SU-DHL-6 (cell line): ENCODE measurements around the gene NLRP4.
"Not testable (repeated sequence)": the region's sequence is repeated elsewhere in the genome, so short reads cannot be mapped to it uniquely, and the experiment has no call there.

Experiments used
- H2AFZ ChIP-seq: fragments of 200-600 bp; sonication (generic); 2 replicates; pipeline ENCODE4 v1.6.1; 2014; ENCODE audit warnings: low read depth, mild to moderate bottlenecking, moderate library complexity, mixed read lengths, antibody characterized with exemption, low read length; ENCODE audit not compliant: severe bottlenecking
- H3F3A ChIP-seq: fragments of 200-600 bp; shearing (Covaris generic); 2 replicates; pipeline ENCODE4 v1.6.0; 2016; ENCODE audit warnings: antibody characterized with exemption, mild to moderate bottlenecking; ENCODE audit not compliant: insufficient read depth
- H3K27ac ChIP-seq: fragments of 200-600 bp; sonication (generic); 2 replicates; pipeline ENCODE4 v1.5.1; 2016; ENCODE audit warnings: low read depth, mild to moderate bottlenecking, low read length, moderate library complexity, mixed read lengths
- H3K27me3 ChIP-seq: fragments of 200-600 bp; sonication (generic), shearing (Covaris generic); 2 replicates; pipeline ENCODE4 v1.6.0; 2014; ENCODE audit warnings: mild to moderate bottlenecking, low read length
- H3K36me3 ChIP-seq: fragments of 200-600 bp; sonication (generic); 2 replicates; pipeline ENCODE4 v1.6.1; 2014; ENCODE audit warnings: mild to moderate bottlenecking, low read length, mixed read lengths
- H3K4me2 ChIP-seq: fragments of 300-600, 200-600 bp; shearing (Covaris generic), sonication (generic); 2 replicates; pipeline ENCODE4 v1.6.0; 2014; ENCODE audit warnings: low read length, low read depth, mild to moderate bottlenecking; ENCODE audit not compliant: poor library complexity, severe bottlenecking
- H3K4me3 ChIP-seq: fragments of 200-600 bp; sonication (generic); 2 replicates; pipeline ENCODE4 v1.5.1; 2014; ENCODE audit warnings: antibody characterized with exemption, low read length, mild to moderate bottlenecking, mixed read lengths; ENCODE audit not compliant: insufficient read depth, poor library complexity, severe bottlenecking
- H3K79me2 ChIP-seq: fragments of 200-600 bp; sonication (generic); 2 replicates; pipeline ENCODE4 v1.6.1; 2014; ENCODE audit warnings: mild to moderate bottlenecking, low read length, moderate library complexity; ENCODE audit not compliant: insufficient read depth
- H3K9ac ChIP-seq: fragments of 200-600 bp; sonication (generic); 2 replicates; pipeline ENCODE4 v1.7.0; 2014; ENCODE audit warnings: mild to moderate bottlenecking, low read length
- H3K9me2 ChIP-seq: fragments of 200-600 bp; sonication (generic); replicated peaks from 2 replicates; pipeline ENCODE4 v1.6.1; 2014; ENCODE audit warnings: low read length; ENCODE audit not compliant: insufficient read depth
- H3K9me3 ChIP-seq: fragments of 200-600 bp; sonication (generic); 2 replicates; pipeline ENCODE4 v1.6.1; 2014; ENCODE audit warnings: low read length, mixed read lengths; ENCODE audit not compliant: insufficient read depth
- H4K20me1 ChIP-seq: fragments of 200-600 bp; sonication (generic); 2 replicates; pipeline ENCODE4 v1.6.1; 2014; ENCODE audit warnings: low read depth, mild to moderate bottlenecking, antibody characterized with exemption, low read length, moderate library complexity, mixed read lengths
- CTCF ChIP-seq: fragments of 200-600 bp; sonication (generic); IDR thresholded peaks from one replicate; pipeline ENCODE4 v1.5.1; 2017; ENCODE audit warnings: antibody characterized with exemption, mild to moderate bottlenecking, low read length, moderate library complexity; ENCODE audit not compliant: insufficient read depth, poor library complexity, severe bottlenecking
- EZH2phosphoT487 ChIP-seq: fragments of 200-600 bp; sonication (generic), shearing (Covaris generic); conservative IDR thresholded peaks from 2 replicates; pipeline ENCODE4 v1.6.1; 2018; ENCODE audit warnings: mild to moderate bottlenecking, antibody characterized with exemption, low read length, moderate library complexity, mixed read lengths

Gene NLRP4

GRCh38 chr19:55913643-55914268, 77.4 kb downstream of the NLRP4 start:
- Histone ChIP-seq H3K27ac (no peak overlapping the region), H3K36me3 (no peaks in the 10 kb centered on the region), H3K4me2 (no peak overlapping the region), H3K9ac (no peak overlapping the region), H4K20me1 (no peaks in the 10 kb centered on the region), H3K79me2 (no peaks in the 10 kb centered on the region), H2AFZ (no peak overlapping the region), H3K4me3 (no peak overlapping the region), H3K9me2 (no peaks in the 10 kb centered on the region), H3K9me3 (no peaks in the 10 kb centered on the region; the same call in 1 of the 2 replicates), H3F3A (no peaks in the 10 kb centered on the region), H3K27me3 (no peaks in the 10 kb centered on the region)
- no peak for TF ChIP-seq EZH2phosphoT487
- peak; percentile 23 for TF ChIP-seq CTCF

- no peak overlapping the region for H3K4me3 ChIP-seq
- H3K27ac ChIP-seq: no peak overlapping the region
- no peak for TF ChIP-seq EZH2phosphoT487
- TF ChIP-seq CTCF: no peak
- H3K79me2 ChIP-seq: no peaks in the 10 kb centered on the region
- no peak overlapping the region for H3K9ac ChIP-seq
- no peak overlapping the region for H3K4me2 ChIP-seq
- H4K20me1 ChIP-seq: no peaks in the 10 kb centered on the region
- no peaks in the 10 kb centered on the region for H3K9me2 ChIP-seq
- peaks cover 20% of the 10 kb centered on the region; the same call in 1 of the 2 replicates for H3K9me3 ChIP-seq
- H2AFZ ChIP-seq: no peak overlapping the region
- H3F3A ChIP-seq: no peaks in the 10 kb centered on the region
- H3K27me3 ChIP-seq: no peaks in the 10 kb centered on the region
- H3K36me3 ChIP-seq: no peaks in the 10 kb centered on the region
These were observed 87.2 kb downstream of the NLRP4 start for GRCh38 chr19:55923556-55923955.

GRCh38 chr19:55927991-55928390, 91.7 kb downstream of the NLRP4 start:
- no peaks in the 10 kb centered on the region for H3F3A ChIP-seq
- no peaks in the 10 kb centered on the region for H3K79me2 ChIP-seq
- H3K27ac ChIP-seq: no peak overlapping the region
- H3K9me3 ChIP-seq: peaks cover 15% of the 10 kb centered on the region; the same call in 1 of the 2 replicates
- H3K9ac ChIP-seq: no peak overlapping the region
- H3K36me3 ChIP-seq: no peaks in the 10 kb centered on the region
- no peak overlapping the region for H2AFZ ChIP-seq
- no peak overlapping the region for H3K4me3 ChIP-seq
- no peaks in the 10 kb centered on the region for H4K20me1 ChIP-seq
- no peak overlapping the region for H3K4me2 ChIP-seq
- no peaks in the 10 kb centered on the region for H3K9me2 ChIP-seq
- TF ChIP-seq EZH2phosphoT487: no peak
- TF ChIP-seq CTCF: no peak
- no peaks in the 10 kb centered on the region for H3K27me3 ChIP-seq

GRCh38 chr19:55929258-55929657, 92.9 kb downstream of the NLRP4 start:
- H3K4me3 ChIP-seq, H3K9me3 ChIP-seq, H3K9ac ChIP-seq, H3K36me3 ChIP-seq, H3F3A ChIP-seq, H3K27me3 ChIP-seq, H3K79me2 ChIP-seq, H4K20me1 ChIP-seq, H2AFZ ChIP-seq, H3K9me2 ChIP-seq, H3K4me2 ChIP-seq, H3K27ac ChIP-seq: not testable (repeated sequence)
